Skeletal muscle cell (primary cell): Measurements from ENCODE around the gene CSF1R.
"Not testable (repeated sequence)": the region's sequence is repeated elsewhere in the genome, so short reads cannot be mapped to it uniquely, and the experiment has no call there.

Experiments used
- DNase-seq: peaks from one replicate; pipeline ENCODE4 v3.0.0-alpha.2; 2010; ENCODE audit warnings: low read depth
- H3K4me3 ChIP-seq: 2 replicates; pipeline ENCODE4 v1.5.1; 2011; ENCODE audit warnings: low read depth, mild to moderate bottlenecking, control low read depth, low read length, moderate library complexity

The CSF1R gene

DNA sequence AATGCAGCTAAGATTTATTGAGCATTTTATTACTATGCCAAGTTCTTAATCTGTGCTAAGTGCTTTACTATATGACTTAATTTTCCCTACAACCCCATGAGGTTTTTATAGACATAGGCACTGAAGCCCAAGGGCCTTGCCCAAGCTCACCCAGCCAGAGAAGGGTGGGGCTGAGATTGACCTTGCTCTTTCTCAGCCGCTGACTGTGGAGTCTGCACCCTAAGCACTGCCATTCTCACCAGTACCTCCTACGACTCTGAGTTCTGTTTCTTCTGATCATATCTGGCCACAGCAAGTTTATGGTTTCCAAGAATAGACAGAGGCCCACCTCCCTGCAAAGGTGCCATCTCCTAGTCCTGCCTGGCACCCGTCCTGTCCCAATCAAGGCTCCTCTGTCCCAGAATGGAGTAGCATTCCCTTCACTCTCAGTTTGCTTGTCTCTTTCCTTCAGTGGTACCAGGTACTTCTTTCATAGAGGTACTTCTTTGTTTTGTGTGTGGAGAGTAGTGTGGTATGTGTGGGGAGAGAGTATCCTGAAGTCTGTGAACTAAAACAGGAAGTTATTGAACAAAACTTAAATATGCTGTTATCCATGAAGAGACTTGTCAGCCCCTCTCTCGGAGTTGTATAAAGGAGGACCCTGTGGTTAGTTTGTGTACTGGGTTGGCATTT is 42.6 kb downstream of the CSF1R start:
- DNase-seq, result no peak
- H3K4me3 ChIP-seq, result no peak overlapping the region

- no peak for DNase-seq
- H3K4me3 ChIP-seq, result no peak overlapping the region
These were observed 43.9 kb downstream of the CSF1R start for GRCh38 chr5:150042459-150042858.

GRCh38 chr5:150038547-150038946 is 47.8 kb downstream of the CSF1R start:
- no peak overlapping the region for H3K4me3 ChIP-seq
- no peak for DNase-seq

DNA sequence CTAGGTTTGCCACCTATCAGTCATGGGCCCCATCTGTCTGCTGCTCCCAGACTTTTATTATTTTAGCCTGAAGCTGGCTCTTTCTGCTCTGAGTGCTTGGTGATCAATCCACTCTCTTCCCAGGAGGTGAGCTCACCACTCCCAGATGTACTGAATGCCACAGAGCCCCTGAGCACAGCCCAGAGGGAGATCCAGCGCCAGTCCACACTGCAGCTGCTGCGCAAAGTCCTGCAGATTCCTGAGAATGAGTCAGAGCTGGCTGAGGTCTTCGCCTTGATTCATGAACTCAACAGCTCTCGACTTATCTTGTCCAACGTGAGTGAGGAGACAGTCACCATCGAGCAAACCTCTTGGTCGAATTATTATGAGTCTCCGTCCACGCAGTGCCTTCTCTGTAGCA is 49.8 kb downstream of the CSF1R start:
- peak; percentile 97 for DNase-seq
- H3K4me3 ChIP-seq, result no peak overlapping the region

DNA sequence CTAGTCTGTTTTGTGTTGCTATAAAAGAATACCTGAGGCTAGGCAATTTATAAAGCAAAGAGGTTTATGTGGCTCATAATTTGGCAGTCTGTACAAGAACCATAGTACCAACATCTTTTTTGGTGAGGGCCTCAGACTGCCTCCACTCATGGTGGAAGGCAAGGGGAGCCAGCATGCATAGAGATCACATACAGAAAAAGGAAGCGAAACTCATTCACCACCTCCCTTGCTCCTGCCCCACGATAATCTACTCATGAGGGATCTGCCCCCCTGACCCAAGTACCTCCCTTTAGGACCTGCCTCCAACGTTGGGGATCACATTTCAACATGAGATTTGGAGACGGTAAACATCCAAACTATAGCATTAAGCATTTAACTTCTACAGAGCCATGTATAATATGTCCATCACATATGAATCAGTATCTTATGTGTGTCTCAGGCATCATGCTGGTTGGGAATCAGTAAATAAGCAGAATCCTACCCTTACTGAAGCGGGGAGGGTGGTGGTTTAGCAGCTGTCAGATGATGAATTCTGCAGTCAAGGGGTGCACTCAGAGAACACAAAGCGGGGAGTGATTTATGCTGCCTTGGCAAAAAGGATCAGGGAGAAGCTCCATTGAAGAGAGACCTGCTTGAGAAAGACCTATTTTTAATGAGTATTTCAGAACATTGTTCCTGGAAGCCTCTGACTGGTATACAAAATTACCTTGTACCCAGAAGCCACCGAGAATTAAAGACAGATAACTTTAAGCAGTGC is 51.0 kb downstream of the CSF1R start:
- no peak overlapping the region for H3K4me3 ChIP-seq
- DNase-seq, result no peak

DNA sequence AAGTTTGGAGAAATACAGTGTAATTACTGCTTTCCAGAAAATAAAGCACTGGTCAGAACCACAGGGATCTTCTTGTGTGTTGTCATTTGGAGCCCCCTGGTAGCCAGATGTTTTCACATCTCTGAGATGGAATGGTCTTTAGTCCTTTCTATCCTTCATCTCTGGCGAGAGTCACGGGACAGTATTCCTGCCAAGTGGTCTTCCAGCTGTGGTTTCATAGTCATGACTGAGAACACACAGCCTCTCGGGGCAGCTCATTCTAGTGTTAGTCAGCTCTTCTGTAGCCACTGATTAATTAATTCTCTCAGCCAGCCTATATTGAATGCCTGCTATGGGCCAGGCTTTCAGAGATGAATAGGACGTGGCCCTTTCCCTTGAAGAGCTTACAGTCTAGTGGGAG is 51.7 kb downstream of the CSF1R start:
- H3K4me3 ChIP-seq, result no peak overlapping the region
- peak; percentile 81 for DNase-seq

- DNase-seq, result no peak
- no peak overlapping the region for H3K4me3 ChIP-seq
These were observed 53.0 kb downstream of the CSF1R start for GRCh38 chr5:150033334-150033733.

DNA sequence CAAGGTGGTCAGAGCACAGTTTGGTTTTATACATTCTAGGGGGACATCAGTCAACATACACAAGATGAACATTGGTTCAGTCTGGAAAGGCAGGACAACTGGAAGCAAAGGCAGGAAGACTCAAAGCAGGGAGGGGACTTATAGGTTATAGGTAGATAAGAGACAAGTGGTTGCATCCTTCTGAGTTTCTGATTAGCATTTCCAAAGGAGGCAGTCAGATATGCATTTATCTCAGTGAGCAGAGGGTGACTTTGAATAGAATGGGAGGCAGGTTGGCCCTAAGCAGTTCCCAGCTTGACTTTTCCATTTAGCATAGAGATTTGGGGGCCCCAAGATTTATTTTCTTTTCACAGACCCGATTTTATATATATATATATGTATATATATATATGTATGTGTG is 58.3 kb downstream of the CSF1R start:
- DNase-seq, H3K4me3 ChIP-seq: not testable (repeated sequence)

- no peak for DNase-seq
- H3K4me3 ChIP-seq, result no peak overlapping the region
These were observed 59.6 kb downstream of the CSF1R start for GRCh38 chr5:150026682-150027172.

DNA sequence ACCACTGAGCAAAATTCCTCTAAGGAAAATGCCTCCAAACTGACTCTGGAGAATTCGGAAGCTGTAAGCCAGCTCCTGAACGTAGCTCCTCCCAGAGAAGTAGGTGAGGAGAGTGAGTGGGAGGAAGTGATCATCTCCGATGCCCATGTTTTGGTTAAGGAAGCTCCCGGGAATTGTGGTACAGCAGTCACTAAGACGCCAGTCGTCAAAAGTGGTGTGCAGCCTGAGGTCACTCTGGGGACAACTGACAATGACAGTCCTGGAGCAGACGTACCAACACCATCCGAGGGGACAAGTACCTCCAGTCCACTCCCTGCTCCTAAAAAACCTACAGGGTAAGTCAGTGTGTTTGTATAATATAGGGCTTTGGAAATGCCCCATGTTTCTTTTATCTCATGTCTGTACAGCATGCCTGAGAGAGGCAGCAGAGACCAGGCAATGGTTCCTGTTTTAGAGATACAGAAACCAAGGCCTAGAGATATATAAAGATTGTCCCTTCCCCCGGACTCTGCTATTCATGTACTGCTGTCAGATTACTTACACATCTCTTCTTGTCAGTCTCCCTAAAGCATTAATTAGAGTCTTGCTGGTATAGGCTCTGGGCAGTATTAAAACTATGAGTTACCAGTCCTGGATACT is 61.9 kb downstream of the CSF1R start:
- no peak for DNase-seq
- H3K4me3 ChIP-seq, result no peak overlapping the region

DNA sequence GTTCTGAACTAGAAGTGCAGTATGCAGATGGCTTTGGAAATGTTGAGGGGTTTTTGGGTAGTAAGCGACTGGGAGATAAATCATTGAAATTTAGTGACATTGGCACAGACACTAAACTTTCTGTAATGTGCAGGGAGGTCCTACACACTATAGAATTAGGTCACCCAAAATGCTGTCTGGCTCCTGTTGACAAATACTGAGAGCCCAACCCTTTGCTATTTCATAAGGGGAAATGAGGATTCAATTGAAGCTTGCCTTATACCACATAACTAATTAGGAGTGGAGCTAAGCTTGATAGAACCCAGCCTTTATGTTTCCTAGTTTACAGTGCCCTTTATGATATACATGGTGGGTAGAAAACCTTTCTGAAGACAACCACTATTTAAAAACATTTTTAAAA is 63.2 kb downstream of the CSF1R start:
- DNase-seq, result no peak
- no peak overlapping the region for H3K4me3 ChIP-seq

DNA sequence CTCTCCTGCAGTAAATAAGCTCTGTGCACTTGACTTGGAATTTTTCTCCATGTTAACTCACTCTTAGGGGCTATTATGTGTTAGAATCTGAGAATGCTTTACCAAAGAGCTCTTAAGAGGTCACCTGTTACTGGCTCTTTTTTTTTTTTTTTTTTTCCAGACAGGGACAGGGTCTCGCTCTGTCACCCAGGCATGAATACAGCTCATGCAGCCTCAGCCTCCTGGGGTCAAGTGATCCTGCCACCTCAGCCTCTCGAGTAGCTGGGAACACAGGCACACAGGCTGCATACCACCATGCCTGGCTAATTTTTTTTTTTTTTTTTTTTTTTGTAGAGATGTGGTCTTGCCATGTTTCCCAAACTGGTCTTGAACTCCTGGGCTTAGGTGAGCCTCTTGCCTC is 63.7 kb downstream of the CSF1R start:
- H3K4me3 ChIP-seq, result no peak overlapping the region
- DNase-seq, result no peak

- peak; percentile 72 for DNase-seq
- no peak overlapping the region for H3K4me3 ChIP-seq
These were observed 64.2 kb downstream of the CSF1R start for GRCh38 chr5:150022158-150022531.

DNA sequence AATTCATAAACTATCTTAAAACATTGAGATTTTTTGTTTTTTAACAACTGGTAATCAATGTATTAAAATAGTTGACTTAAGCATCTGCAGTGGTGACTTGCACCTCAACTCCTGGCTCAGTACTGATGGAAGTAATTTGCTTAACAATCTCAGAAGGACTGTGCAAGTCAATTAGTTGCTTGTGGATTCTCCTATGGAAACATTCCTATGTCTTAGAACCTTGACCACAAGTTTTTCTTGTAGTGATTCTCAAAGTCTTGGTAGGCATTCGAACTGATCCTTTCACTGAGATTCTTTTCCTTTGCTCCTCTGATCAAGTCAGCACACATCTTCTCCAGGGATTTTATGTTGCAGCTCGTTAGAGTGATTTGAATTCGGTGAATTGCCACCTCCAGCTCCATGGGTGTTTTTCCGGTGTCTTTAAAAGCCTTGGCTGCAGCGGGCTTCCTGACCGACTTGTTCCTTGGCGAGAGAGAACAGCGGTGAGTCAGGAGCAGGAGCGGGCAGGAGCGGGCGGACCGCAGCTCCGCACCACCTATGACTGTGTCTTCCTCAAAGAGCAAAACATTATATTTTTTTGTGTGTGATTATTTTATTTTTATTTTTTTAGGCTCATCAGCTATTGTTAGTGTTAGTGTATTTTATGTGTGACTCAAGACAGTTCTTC is 64.7 kb downstream of the CSF1R start:
- no peak for DNase-seq
- H3K4me3 ChIP-seq, result no peak overlapping the region

DNA sequence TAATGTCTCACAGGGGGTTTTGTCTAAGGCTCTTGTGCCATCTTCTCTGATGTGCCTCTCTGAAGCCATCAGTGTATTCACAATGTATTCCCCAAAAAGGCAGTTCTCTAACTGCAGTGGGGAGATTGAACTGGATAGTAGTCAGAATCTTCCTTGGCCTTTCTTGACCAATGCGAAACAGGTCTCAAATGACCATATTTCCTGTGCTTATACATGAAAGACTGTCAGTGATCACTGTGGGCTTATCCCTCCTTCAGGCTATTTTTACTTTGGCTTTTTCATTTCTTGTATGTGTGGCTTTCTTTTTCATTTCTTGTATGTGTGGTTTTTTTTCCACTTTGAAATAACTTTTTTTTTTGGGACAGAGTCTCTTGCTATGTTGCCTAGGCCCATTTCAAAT is 66.1 kb downstream of the CSF1R start:
- DNase-seq, result no peak
- H3K4me3 ChIP-seq, result no peak overlapping the region

DNA sequence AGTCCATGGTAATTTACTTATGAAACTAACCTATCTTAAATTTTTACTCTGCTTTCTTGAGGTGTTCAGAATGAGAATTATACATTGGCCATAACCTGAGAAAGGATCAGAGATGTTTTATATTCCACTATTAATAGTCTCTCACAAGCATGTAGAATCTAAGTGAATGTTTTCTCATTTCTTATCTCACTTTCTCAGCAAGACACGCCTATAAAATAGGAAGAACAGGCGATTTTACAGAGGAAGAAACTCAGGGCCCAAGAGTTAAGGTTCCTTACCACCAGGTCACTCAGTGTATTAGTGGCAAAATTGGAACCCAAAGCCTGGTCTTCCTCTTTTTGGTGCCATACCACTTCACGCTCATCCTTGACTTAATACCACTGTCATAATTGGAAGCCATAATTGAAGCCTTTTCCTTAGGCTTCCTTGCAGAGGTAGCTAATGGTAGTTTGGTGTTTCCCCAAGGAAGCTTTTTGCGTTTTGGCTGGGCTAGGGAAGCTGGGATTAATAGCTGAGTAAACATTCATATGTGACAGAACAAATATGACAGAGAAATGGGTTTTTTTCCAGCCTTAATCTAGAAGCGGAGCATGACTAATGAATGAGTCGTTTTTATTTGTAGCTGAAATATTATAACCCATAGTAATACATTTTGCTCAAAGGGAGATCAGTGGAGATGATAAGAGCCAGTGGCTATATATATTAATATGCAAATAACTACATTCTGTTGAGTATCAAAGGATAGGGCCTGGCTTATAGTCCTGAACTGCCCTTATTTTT is 68.9 kb downstream of the CSF1R start:
- no peak for DNase-seq
- H3K4me3 ChIP-seq, result no peak overlapping the region

GRCh38 chr5:150016537-150016936 is 69.8 kb downstream of the CSF1R start:
- no peak for DNase-seq

DNA sequence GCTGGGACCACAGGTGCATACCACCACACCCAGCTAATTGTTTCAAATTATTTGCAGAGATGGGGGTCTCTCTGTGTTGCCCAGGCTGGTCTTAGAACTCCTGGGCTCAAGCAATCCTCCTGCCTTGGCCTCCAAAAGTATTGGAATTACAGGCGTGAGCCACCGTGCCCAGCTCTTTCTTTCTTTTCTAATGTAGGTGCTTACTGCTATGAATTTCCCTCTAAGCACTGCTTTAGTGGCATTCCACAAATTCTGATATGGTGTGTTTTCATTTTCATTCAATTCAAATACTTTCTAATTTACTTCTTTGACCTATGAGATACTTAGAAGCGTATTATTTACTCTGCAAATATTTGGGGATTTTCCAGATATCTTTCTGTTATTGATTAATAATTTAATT is 70.9 kb downstream of the CSF1R start:
- no peak for DNase-seq
- no peak overlapping the region for H3K4me3 ChIP-seq

More at GRCh38 chr5:150016537-150016936, 69.8 kb downstream of the CSF1R start:
- no peak overlapping the region for H3K4me3 ChIP-seq

- no peak overlapping the region for H3K4me3 ChIP-seq
- DNase-seq, result no peak
These were observed 71.9 kb downstream of the CSF1R start for GRCh38 chr5:150014456-150014855.
